Measurements from ENCODE around the gene RIC8B.
"Not testable (repeated sequence)": the region's sequence is repeated elsewhere in the genome, so short reads cannot be mapped to it uniquely, and the experiment has no call there.

The RIC8B gene, protein sequence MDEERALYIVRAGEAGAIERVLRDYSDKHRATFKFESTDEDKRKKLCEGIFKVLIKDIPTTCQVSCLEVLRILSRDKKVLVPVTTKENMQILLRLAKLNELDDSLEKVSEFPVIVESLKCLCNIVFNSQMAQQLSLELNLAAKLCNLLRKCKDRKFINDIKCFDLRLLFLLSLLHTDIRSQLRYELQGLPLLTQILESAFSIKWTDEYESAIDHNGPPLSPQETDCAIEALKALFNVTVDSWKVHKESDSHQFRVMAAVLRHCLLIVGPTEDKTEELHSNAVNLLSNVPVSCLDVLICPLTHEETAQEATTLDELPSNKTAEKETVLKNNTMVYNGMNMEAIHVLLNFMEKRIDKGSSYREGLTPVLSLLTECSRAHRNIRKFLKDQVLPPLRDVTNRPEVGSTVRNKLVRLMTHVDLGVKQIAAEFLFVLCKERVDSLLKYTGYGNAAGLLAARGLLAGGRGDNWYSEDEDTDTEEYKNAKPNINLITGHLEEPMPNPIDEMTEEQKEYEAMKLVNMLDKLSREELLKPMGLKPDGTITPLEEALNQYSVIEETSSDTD

GRCh38 chr12:106774005-106774807 lies at the start of gene RIC8B:
RIC8B (plus strand) TSS chr12:106774682; CDS start chr12:106774746, 64 bp downstream.
- DNase-seq: peak; percentile 97

DNA sequence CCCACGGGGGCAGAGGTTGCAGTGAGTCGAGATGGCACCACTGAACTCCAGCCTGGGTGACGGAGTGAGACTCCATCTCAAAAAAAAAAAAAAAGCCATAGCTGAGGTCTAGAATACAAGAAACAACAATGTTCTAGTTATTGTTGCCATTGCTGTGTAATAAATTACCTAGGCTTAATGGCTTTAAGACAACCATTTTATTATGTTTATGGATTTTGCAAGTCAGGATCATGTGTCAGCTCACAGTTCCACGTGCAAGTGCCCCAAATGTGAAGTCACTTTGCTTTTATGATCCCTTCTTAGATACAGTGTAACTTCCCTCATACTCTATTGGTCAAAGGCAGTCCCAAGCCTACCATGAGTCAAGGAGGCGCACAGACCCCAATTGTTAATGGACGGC lies 49.5 kb upstream of the RIC8B start:
- DNase-seq: no peak

DNA sequence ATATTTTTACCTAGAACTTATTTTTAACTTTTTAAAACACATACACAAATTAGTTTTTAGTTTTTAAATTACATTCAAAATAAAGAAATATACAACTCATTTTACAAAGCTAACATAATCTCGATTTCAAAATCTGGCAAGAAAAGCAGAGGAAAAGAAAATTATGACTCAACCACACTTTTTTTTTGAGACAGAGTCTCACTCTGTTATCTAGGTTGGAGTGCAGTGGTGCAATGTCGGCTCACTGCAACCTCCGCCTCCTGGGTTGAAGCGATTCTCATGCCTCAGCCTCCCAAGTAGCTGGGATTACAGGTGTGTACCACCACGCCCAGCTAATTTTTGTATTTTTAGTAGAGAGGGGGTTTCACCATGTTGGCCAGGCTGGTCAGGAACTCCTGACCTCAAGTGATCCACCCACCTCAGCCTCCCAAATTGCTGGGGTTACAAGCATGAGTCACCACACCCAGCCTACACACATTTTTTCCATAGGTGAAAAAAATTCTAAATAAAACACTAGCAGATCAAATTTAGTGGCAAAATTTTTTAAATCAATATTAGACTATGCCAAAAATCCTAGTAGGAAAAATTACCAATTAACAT lies 47.8 kb upstream of the RIC8B start:
- DNase-seq: not testable (repeated sequence)

- no peak for DNase-seq
Measured at GRCh38 chr12:106729611-106730010, 44.9 kb upstream of the RIC8B start.

DNA sequence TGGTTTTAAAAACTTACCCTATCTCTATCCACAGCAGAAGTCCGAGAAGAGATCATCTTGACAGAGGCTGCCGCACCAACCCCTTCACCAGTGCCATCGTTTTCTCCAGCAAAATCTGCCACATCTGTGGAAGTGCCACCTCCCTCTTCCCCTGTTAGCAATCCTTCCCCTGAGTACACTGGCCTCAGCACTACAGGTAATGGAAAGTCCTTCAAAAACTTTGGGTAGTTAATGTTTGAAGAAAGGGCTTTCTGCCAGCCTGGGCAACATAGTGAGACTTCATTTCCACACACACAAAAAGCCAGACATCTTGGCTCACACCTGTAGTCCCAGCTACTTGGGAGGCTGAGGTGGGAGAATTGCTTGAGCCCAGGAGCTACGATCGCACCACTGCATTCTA lies 41.6 kb upstream of the RIC8B start:
- DNase-seq: no peak

DNA sequence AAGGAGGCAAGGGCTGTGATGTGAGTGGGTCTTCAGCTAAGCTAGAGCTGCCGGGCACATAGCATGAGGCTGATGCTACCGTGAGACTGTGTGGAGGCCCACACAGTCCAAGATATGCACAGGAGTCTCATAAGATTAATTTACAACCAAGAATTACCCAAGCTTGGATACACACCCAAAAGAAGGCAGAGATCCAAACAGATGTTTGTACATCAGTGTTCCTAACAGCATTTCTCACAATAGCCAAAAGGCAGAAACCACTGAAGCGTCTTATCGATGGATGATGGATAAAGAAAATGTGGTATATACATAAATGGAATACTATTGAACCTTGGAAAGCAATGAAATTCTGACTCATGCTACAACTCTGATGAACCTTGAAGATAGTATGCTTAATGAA lies 40.8 kb upstream of the RIC8B start:
- no peak for DNase-seq

DNA sequence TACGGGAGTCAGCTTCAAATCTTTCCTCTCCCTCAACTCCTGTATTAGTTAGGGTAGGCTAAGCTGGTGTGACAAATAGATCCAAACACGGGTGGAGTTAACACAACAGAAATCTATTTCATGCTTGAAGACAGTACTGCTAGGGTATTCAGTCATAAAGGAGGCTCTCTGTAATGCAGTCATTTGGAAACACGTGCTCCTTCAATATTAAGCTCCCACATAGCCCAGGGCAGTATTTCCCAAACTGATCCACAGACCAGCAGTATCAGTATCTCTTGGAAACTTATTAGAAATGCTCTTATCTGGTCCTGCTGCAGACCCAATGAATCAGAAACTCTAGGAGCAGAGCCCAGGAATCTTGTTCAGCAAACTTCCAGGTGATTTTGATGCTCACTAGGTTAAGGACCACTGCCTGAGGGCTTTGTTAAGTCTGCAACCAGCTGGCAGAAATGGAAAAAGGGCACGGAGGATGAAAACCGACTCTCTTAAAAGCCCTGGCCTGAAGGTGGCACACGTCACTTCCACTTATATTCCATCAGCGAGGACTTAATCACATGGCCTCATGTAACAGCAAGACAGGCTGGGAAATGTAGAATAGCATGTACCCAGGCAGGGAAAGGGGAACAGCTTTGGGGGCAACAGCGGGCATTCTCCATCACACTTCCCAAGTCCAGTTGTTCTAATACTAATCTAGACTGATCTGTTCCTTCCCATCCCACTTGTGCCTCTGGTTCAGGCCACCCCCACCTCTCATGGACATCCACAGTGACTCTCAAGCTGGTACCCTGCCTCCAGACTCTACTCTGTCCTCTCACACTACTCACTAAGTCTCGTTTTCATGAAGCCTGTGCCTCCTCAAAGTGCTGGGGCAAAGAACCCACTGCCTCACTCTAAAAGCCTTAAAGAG lies 38.2 kb upstream of the RIC8B start:
- no peak for DNase-seq

DNA sequence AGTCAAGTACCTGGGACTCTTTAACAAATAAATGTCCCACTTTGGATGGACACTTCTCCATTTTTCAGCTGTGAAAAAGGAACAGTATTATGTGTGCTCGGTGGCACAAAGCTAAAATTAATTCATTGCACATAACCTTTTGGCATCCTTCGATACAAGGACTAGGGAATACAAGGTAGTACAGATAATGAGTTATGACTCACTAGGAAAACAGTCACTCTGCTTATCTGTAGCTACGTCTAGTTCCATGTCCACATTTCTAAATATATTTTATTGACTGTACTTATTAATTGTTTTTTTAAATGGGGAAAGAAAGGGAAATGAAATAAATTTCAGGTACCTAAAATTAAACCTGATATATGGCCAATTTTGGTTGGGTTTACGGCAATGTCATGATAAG lies 35.2 kb upstream of the RIC8B start:
- DNase-seq: no peak

DNA sequence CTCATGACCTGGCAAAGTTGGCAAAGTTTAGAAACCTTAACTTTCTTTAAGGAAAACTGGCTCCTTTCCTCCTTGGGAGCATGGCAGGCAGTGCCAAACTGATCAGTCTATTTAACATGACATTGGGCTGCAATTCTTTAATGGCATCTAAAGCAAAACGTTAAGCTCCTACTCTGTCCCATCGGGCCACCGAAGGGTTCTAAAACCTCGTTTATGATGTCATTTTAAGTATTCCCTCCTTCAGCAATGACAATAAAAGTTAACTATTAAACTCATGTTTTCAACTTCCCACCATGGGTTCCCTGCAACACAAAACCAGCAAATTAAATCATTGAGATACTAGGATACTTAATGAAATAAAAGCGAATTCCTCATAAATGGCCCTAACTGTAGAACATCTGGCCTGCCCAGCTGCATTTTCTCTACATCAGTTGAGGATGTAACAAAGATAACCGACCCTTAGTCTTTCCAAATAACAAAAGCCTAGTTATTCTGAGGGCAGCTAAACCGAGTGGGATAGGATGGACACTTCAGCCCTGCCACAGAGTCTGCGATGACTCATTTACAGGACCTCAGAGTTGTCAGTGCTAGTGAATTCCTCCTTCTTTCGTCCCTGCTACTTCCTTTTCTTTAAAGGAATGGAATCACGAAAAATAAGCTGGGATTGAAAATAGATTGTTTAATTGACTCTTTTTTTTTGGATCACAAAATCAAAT lies 34.5 kb upstream of the RIC8B start:
- DNase-seq: no peak

DNA sequence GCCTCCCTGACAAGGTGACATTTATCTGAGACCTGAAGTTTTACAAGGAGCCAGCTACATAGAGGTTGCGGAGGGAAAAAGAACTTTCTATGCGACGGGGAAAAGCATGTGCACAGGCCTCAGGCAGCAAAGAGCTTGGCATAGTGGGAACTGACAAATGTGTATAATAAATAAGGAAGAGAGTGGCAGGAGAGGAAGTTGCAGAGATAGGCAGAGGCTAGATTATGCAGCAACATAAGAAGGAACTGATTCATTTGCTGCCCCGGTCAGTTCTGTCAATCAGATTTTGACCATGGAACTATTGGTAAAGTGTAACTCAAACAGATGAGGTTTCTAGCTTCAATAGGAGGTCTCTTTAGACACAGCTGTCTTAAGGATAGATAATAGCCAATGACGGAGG lies 33.7 kb upstream of the RIC8B start:
- DNase-seq: no peak

- no peak for DNase-seq
Measured at GRCh38 chr12:106741247-106741646, 33.2 kb upstream of the RIC8B start.

DNA sequence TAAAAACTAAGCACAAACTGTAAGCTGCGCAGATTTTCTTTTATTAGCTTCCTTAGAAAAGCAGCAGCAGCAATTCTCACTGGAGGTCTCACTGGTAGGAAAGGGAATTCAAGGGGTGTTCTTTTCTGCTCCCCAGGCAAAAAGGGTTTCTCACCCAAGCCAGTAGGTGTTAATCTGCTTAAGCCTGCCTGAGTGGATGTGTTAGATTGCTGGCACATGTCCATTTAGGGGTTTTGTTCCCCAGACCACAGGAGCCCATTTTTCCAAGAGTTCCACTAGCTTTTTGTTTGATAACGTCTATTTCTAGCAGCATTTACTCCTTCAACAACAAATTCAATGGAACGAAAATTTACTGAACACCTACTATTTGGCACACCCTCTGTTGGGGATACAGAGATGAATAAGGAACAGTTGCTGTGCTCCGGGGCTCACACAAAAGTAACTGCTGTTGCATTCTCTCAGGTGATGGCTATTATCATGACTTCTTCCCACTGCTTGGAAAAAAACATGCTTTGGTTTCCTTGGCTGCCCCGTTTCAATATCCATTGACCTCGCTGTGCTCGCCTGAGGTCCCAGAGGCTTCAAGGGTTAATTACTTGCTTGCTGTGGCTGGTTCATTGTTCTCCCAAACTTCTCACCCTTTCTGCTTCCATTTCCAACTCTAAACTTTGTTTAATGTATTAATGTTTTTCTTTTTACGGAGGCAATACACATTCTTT lies 31.1 kb upstream of the RIC8B start:
- DNase-seq: no peak

GRCh38 chr12:106744600-106744999 lies 29.9 kb upstream of the RIC8B start:
- DNase-seq: no peak

- no peak for DNase-seq
Measured at GRCh38 chr12:106745181-106745745, 29.2 kb upstream of the RIC8B start.

- no peak for DNase-seq
Measured at GRCh38 chr12:106747973-106748436, 26.5 kb upstream of the RIC8B start.

DNA sequence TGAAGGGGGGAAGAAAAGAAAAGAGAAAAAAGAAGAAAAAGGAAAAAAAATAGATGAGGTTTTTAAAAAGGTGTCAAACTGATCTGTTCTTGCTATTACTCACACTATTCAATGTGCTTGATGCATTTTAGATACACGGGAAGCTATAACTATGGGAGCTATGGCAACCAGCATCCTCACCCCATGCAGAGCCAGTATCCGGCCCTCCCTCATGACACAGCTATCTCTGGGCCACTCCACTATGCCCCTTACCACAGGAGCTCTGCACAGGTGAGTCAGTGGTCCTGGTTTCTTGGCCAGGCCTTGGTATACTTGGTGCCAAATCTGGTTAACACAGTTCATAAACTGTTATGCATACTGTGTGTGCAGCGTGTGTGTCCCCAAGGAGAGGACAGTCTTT lies 24.0 kb upstream of the RIC8B start:
- DNase-seq: no peak

GRCh38 chr12:106753526-106753925 lies 21.0 kb upstream of the RIC8B start:
- DNase-seq: no peak

DNA sequence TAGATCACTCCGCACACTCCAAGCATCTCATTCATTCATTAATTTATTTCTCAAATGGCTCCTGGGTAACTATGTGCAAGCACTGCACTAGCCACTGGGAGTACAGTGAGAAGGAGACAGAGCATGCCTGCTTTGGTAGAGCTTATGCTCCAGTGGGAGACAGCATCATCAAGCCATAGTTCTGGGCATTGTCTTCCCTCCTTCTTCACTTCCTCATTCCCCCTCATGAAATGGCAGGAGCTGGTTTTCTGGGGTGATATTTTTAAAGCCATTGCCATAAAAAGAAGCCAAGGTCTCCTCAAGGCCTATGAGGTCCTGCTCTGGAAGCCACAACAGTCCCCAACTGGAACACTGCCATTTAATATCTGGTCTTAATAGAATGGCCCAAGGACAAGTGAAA lies 20.2 kb upstream of the RIC8B start:
- DNase-seq: no peak

- no peak for DNase-seq
Measured at GRCh38 chr12:106757623-106758348, 16.7 kb upstream of the RIC8B start.
